Neural cell (in vitro differentiated cells): ENCODE data around the gene MVK.

Experiments used
- EZH2 ChIP-seq: fragments of 200-600, 300-800 bp; shearing (Covaris generic), sonication (generic); IDR thresholded peaks from 2 replicates; pipeline ENCODE4 v1.6.1; 2014; ENCODE audit warnings: antibody characterized with exemption, low read length, borderline replicate concordance, mild to moderate bottlenecking; ENCODE audit not compliant: insufficient read depth, poor library complexity, severe bottlenecking
- POLR2AphosphoS5 ChIP-seq: IDR thresholded peaks from 2 replicates; pipeline ENCODE4 v1.6.1; 2012
- TF ChIP-seq, protein P1 (sequence below): fragments of 450-650 bp; IDR thresholded peaks from 2 replicates; pipeline ENCODE4 v1.5.1; 2014; ENCODE audit warnings: antibody characterized with exemption, mild to moderate bottlenecking, moderate library complexity; ENCODE audit not compliant: poor library complexity, severe bottlenecking

GRCh38 chr12:109608793-109609192 lies 35.2 kb downstream of the MVK start:
- TF ChIP-seq EZH2 (no peak), POLR2AphosphoS5 (no peak)
- TF ChIP-seq, protein P1, sequence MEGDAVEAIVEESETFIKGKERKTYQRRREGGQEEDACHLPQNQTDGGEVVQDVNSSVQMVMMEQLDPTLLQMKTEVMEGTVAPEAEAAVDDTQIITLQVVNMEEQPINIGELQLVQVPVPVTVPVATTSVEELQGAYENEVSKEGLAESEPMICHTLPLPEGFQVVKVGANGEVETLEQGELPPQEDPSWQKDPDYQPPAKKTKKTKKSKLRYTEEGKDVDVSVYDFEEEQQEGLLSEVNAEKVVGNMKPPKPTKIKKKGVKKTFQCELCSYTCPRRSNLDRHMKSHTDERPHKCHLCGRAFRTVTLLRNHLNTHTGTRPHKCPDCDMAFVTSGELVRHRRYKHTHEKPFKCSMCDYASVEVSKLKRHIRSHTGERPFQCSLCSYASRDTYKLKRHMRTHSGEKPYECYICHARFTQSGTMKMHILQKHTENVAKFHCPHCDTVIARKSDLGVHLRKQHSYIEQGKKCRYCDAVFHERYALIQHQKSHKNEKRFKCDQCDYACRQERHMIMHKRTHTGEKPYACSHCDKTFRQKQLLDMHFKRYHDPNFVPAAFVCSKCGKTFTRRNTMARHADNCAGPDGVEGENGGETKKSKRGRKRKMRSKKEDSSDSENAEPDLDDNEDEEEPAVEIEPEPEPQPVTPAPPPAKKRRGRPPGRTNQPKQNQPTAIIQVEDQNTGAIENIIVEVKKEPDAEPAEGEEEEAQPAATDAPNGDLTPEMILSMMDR, result no peak
